SU-DHL-6 (cell line): ENCODE results near the gene TSC2.

Experiments
- H2AFZ ChIP-seq: fragments of 200-600 bp; sonication (generic); 2 replicates; pipeline ENCODE4 v1.6.1; 2014; ENCODE audit warnings: low read depth, mild to moderate bottlenecking, moderate library complexity, mixed read lengths, antibody characterized with exemption, low read length; ENCODE audit not compliant: severe bottlenecking
- H3F3A ChIP-seq: fragments of 200-600 bp; shearing (Covaris generic); 2 replicates; pipeline ENCODE4 v1.6.0; 2016; ENCODE audit warnings: antibody characterized with exemption, mild to moderate bottlenecking; ENCODE audit not compliant: insufficient read depth
- H3K27ac ChIP-seq: fragments of 200-600 bp; sonication (generic); 2 replicates; pipeline ENCODE4 v1.5.1; 2016; ENCODE audit warnings: low read depth, mild to moderate bottlenecking, low read length, moderate library complexity, mixed read lengths
- H3K27me3 ChIP-seq: fragments of 200-600 bp; sonication (generic), shearing (Covaris generic); 2 replicates; pipeline ENCODE4 v1.6.0; 2014; ENCODE audit warnings: mild to moderate bottlenecking, low read length
- H3K36me3 ChIP-seq: fragments of 200-600 bp; sonication (generic); 2 replicates; pipeline ENCODE4 v1.6.1; 2014; ENCODE audit warnings: mild to moderate bottlenecking, low read length, mixed read lengths
- H3K4me2 ChIP-seq: fragments of 300-600, 200-600 bp; shearing (Covaris generic), sonication (generic); 2 replicates; pipeline ENCODE4 v1.6.0; 2014; ENCODE audit warnings: low read length, low read depth, mild to moderate bottlenecking; ENCODE audit not compliant: poor library complexity, severe bottlenecking
- H3K4me3 ChIP-seq: fragments of 200-600 bp; sonication (generic); 2 replicates; pipeline ENCODE4 v1.5.1; 2014; ENCODE audit warnings: antibody characterized with exemption, low read length, mild to moderate bottlenecking, mixed read lengths; ENCODE audit not compliant: insufficient read depth, poor library complexity, severe bottlenecking
- H3K79me2 ChIP-seq: fragments of 200-600 bp; sonication (generic); 2 replicates; pipeline ENCODE4 v1.6.1; 2014; ENCODE audit warnings: mild to moderate bottlenecking, low read length, moderate library complexity; ENCODE audit not compliant: insufficient read depth
- H3K9ac ChIP-seq: fragments of 200-600 bp; sonication (generic); 2 replicates; pipeline ENCODE4 v1.7.0; 2014; ENCODE audit warnings: mild to moderate bottlenecking, low read length
- H3K9me2 ChIP-seq: fragments of 200-600 bp; sonication (generic); replicated peaks from 2 replicates; pipeline ENCODE4 v1.6.1; 2014; ENCODE audit warnings: low read length; ENCODE audit not compliant: insufficient read depth
- H3K9me3 ChIP-seq: fragments of 200-600 bp; sonication (generic); 2 replicates; pipeline ENCODE4 v1.6.1; 2014; ENCODE audit warnings: low read length, mixed read lengths; ENCODE audit not compliant: insufficient read depth
- H4K20me1 ChIP-seq: fragments of 200-600 bp; sonication (generic); 2 replicates; pipeline ENCODE4 v1.6.1; 2014; ENCODE audit warnings: low read depth, mild to moderate bottlenecking, antibody characterized with exemption, low read length, moderate library complexity, mixed read lengths
- EZH2phosphoT487 ChIP-seq: fragments of 200-600 bp; sonication (generic), shearing (Covaris generic); conservative IDR thresholded peaks from 2 replicates; pipeline ENCODE4 v1.6.1; 2018; ENCODE audit warnings: mild to moderate bottlenecking, antibody characterized with exemption, low read length, moderate library complexity, mixed read lengths
- TF ChIP-seq, protein P1 (sequence below): fragments of 200-600 bp; sonication (generic); IDR thresholded peaks from one replicate; pipeline ENCODE4 v1.5.1; 2017; ENCODE audit warnings: antibody characterized with exemption, mild to moderate bottlenecking, low read length, moderate library complexity; ENCODE audit not compliant: insufficient read depth, poor library complexity, severe bottlenecking

The TSC2 gene

DNA sequence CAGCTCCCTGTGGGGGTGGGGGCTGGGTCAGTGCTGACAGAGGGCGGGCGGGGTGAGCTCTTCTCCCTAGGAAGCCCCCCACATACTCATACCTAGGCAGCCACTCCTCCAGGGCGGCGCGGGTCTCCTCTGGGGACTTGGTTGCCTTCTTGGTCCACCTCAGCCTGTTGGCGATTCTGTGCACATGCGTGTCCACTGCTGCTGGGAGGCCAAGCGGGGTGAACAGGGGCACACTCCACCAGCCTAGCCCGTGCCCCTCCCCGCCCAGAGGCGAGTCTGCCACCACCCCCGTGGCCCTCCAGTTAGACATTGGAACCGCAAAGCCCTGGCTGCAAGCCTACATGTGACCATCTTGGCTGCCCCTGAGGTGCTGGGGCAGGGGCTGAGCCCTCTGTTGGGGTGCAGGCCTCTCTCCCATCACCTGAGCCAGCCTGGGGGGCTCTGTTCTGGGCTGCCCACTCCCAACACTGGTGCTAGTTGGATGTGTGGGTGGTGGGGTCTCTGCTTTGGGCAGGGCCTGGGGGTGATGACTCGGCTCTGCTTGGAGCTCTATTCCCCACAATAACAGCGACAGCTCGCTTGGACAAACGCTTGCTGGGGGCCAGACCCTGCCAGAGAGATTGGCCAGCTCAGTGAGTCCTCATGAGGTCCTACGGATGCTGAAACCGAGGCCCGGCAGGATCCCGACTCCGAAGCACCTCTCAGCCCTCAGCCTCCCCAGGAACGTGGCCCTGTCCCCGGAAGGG is 7.6 kb upstream of the TSC2 start:
- no peaks in the 10 kb centered on the region for H3K79me2 ChIP-seq
- H3K9ac ChIP-seq: no peak overlapping the region
- H3K36me3 ChIP-seq: no peaks in the 10 kb centered on the region
- H3K9me3 ChIP-seq: no peaks in the 10 kb centered on the region
- no peaks in the 10 kb centered on the region for H3K9me2 ChIP-seq
- H3K27me3 ChIP-seq: no peaks in the 10 kb centered on the region
- no peak overlapping the region for H3K27ac ChIP-seq
- no peak overlapping the region for H3K4me3 ChIP-seq
- H3K4me2 ChIP-seq: no peak overlapping the region
- no peak overlapping the region for H2AFZ ChIP-seq
- TF ChIP-seq, protein P1, sequence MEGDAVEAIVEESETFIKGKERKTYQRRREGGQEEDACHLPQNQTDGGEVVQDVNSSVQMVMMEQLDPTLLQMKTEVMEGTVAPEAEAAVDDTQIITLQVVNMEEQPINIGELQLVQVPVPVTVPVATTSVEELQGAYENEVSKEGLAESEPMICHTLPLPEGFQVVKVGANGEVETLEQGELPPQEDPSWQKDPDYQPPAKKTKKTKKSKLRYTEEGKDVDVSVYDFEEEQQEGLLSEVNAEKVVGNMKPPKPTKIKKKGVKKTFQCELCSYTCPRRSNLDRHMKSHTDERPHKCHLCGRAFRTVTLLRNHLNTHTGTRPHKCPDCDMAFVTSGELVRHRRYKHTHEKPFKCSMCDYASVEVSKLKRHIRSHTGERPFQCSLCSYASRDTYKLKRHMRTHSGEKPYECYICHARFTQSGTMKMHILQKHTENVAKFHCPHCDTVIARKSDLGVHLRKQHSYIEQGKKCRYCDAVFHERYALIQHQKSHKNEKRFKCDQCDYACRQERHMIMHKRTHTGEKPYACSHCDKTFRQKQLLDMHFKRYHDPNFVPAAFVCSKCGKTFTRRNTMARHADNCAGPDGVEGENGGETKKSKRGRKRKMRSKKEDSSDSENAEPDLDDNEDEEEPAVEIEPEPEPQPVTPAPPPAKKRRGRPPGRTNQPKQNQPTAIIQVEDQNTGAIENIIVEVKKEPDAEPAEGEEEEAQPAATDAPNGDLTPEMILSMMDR: no peak
- TF ChIP-seq EZH2phosphoT487: no peak
- no peaks in the 10 kb centered on the region for H4K20me1 ChIP-seq
- H3F3A ChIP-seq: no peaks in the 10 kb centered on the region

DNA sequence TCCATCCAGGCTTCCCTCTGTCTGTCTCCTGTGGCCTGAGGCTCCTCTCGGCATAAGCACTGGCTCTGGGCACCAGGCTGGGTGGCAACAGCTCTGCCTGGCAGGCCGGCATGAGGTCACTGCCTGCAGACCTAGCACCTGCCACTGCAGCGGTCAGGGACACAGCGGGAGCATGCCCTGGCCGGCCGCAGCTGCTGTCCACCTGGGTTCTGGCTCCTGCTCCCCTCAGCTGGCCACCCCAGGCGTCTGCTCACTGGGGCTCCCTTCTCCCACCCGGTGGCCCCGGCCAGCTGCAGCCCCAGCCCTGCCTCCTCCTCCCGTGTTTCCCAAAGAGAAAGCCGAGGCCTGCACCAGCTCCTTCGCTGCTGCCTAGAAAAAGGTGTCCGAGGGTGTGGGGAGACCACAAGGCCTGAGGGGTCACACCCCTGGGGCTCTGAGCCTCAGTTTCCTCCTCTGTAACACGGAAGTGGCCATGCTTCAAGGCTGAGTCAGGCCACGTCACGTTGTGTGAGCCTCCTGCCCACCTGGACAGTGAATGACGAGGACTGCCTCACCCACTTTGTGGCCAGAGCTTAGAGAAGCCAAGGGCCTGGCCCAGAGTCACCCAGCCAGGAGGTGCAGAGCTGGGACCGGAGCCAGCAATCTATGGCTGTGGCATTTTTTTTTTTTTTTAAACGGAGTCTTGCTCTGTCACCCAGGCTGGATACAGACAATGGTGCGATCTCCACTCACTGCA is 6.8 kb upstream of the TSC2 start:
- no peak overlapping the region for H3K9ac ChIP-seq
- H3K4me2 ChIP-seq: no peak overlapping the region
- TF ChIP-seq EZH2phosphoT487: no peak
- TF ChIP-seq, protein P1: no peak
- no peaks in the 10 kb centered on the region for H3K27me3 ChIP-seq
- no peaks in the 10 kb centered on the region for H3K9me2 ChIP-seq
- H3K4me3 ChIP-seq: no peak overlapping the region
- H3K79me2 ChIP-seq: no peaks in the 10 kb centered on the region
- no peak overlapping the region for H2AFZ ChIP-seq
- no peak overlapping the region for H3K27ac ChIP-seq
- H3K36me3 ChIP-seq: no peaks in the 10 kb centered on the region
- no peaks in the 10 kb centered on the region for H3K9me3 ChIP-seq
- no peaks in the 10 kb centered on the region for H4K20me1 ChIP-seq
- H3F3A ChIP-seq: no peaks in the 10 kb centered on the region

DNA sequence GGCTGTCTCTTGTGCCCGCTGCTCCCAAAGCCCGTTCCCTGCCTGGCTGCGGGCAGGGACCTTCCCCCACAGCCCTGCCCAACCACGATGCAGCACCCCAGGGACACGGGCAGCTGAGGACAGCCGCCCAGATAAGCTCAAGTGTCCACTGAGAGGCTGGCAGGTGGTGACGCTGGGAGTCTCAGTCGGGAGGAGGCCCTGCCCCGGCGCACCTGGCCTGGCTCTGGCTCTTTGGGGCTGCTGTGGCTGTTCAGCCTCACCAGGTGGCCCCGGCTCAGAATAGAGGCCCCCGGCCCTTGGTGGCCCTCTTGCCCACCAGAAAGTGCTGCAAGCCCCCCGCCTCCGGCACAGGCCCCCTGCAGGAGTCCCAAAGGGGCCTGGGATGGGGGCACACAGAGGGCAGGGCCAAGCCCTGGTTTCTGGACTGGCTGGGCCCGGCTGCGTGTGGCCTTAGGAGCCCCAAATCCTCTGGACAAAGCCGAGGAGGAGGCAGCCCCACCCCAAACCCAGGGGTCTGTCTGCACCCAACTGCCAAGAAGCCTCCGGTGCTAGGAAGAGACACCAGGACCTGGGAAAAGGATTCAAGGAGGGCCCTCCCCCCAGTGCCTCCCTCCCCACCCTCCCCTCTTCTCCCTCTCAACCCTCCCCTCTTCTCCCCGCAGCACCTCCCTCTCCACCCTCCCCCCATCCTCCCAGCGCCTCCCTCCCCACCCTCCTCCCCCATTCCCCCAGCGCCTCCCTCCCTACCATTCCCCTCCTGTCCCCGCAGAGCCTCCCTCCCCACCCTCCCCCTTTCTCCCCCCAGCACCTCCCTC is 5.4 kb upstream of the TSC2 start:
- H3F3A ChIP-seq: no peaks in the 10 kb centered on the region
- no peak overlapping the region for H3K9ac ChIP-seq
- no peaks in the 10 kb centered on the region for H4K20me1 ChIP-seq
- TF ChIP-seq EZH2phosphoT487: no peak
- TF ChIP-seq, protein P1: no peak
- no peaks in the 10 kb centered on the region for H3K27me3 ChIP-seq
- H2AFZ ChIP-seq: no peak overlapping the region
- H3K36me3 ChIP-seq: no peaks in the 10 kb centered on the region
- no peak overlapping the region for H3K4me2 ChIP-seq
- H3K79me2 ChIP-seq: peaks cover 5% of the 10 kb centered on the region; the same call in 1 of the 2 replicates
- H3K27ac ChIP-seq: no peak overlapping the region
- H3K4me3 ChIP-seq: no peak overlapping the region
- H3K9me2 ChIP-seq: no peaks in the 10 kb centered on the region
- H3K9me3 ChIP-seq: no peaks in the 10 kb centered on the region
